C4-2B (cell line): ENCODE data around the gene DUSP18.

ENCODE experiments used
- ZFX ChIP-seq: fragments of 450-650 bp; IDR thresholded peaks from 2 replicates; pipeline ENCODE4 v1.6.1; 2017
- TF ChIP-seq, protein P1 (sequence below): fragments of 450-650 bp; conservative IDR thresholded peaks from 2 replicates; pipeline ENCODE4 v1.5.1; 2017; ENCODE audit warnings: mild to moderate bottlenecking

DNA sequence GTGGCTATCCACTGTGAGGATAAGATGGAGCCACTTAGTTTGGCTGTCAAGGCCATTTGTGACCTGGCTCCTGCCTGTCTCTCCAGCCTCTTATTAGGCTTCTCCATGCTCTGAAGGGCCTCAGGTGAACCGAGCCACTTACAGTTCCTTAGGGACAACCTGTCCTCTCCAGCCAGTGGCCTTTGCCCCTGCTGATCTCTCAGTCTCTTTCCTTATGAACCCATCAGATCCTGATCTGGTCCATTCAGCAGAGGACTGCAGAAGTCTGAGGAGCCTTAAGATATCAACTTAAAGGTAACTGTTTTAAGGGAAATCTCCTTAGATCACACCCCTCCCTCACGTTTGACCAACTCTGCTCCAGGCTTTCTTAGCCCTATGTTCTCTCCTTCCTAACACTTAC is 2.4 kb downstream of the DUSP18 start:
- TF ChIP-seq, protein P1, sequence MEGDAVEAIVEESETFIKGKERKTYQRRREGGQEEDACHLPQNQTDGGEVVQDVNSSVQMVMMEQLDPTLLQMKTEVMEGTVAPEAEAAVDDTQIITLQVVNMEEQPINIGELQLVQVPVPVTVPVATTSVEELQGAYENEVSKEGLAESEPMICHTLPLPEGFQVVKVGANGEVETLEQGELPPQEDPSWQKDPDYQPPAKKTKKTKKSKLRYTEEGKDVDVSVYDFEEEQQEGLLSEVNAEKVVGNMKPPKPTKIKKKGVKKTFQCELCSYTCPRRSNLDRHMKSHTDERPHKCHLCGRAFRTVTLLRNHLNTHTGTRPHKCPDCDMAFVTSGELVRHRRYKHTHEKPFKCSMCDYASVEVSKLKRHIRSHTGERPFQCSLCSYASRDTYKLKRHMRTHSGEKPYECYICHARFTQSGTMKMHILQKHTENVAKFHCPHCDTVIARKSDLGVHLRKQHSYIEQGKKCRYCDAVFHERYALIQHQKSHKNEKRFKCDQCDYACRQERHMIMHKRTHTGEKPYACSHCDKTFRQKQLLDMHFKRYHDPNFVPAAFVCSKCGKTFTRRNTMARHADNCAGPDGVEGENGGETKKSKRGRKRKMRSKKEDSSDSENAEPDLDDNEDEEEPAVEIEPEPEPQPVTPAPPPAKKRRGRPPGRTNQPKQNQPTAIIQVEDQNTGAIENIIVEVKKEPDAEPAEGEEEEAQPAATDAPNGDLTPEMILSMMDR: no peak
- no peak for TF ChIP-seq ZFX
